ENCODE measurements around the gene ACSF2.

DNA sequence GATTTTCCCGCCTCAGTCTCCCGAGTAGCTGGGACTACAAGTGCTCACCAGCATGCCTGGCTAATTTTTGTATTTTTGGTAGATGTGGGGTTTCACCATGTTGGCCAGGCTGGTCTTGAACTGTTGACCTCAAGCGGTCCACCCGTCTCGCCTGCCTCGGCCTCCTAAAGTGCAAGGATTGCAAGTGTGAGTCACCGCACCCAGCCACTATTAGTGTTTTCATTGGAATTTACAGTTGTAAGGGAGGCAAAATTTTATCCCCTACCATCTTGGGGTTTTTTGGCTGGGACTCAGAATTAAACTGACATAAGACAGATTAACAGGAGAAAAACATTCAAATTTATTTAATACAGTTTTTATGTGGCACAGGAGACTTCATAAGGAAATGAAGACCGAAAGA is 69.9 kb downstream of the ACSF2 start:
- TF ChIP-seq GATA2 (IDR thresholded peaks at IDR 0.05; ENCODE audit: low read depth, low read length) (no peak), GATA3 (IDR thresholded peaks at IDR 0.05; ENCODE audit: low read depth, low read length) (no peak)
